Panc1 (cell line): Measurements from ENCODE around the gene ZNF680. TPM values are rescaled to one million over a fixed set of nuclear protein-coding genes. Genes with fewer than 3 reads are reported as not detected.

ENCODE experiments used
- ATAC-seq: fragments of 200-7000 bp; cut with Tn5 transposase; 2 replicates; pipeline ENCODE4 v1.9.1; 2020; ENCODE audit warnings: mild to moderate bottlenecking, moderate library complexity
- BruUV-seq: library from RNA; stranded (reverse); fragments of 400-500 nt; replicated peaks from 2 replicates; lab custom pipeline; 2021; lab: Mats Ljungman, UMichigan
- CTCF ChIA-PET: fragments of 300-600 bp; sonication (Branson Sonifier 250); formaldehyde crosslinking; loops from one replicate; lab custom pipeline; 2022; ENCODE audit warnings: antibody characterized with exemption; lab: Charles Lee
- POLR2A ChIA-PET: fragments of 300-600 bp; sonication (Branson Sonifier 250); formaldehyde crosslinking; loops from one replicate; lab custom pipeline; 2022; ENCODE audit warnings: antibody characterized with exemption; lab: Charles Lee
- DNase-seq: peaks from one replicate; pipeline ENCODE4 v3.0.0-alpha.2; 2010; ENCODE audit warnings: low read depth, low spot score
- H3K27ac ChIP-seq: 2 replicates; pipeline ENCODE4 v1.5.1; 2011; ENCODE audit warnings: mild to moderate bottlenecking, low read length, inconsistent platforms
- H3K27me3 ChIP-seq: fragments of 200-500 bp; sonication (Bioruptor generic); 2 replicates; pipeline ENCODE4 v1.6.0; 2014; ENCODE audit warnings: low read length, inconsistent platforms; ENCODE audit not compliant: control insufficient read depth, insufficient read depth
- H3K36me3 ChIP-seq: fragments of 200-500 bp; sonication (Bioruptor generic); 2 replicates; pipeline ENCODE4 v1.5.1; 2014; ENCODE audit warnings: inconsistent platforms, mild to moderate bottlenecking, low read length, moderate library complexity; ENCODE audit not compliant: control insufficient read depth, insufficient read depth
- H3K4me1 ChIP-seq: 2 replicates; pipeline ENCODE4 v1.5.1; 2011; ENCODE audit warnings: inconsistent platforms, mild to moderate bottlenecking, low read length, moderate library complexity; ENCODE audit not compliant: control insufficient read depth, insufficient read depth
- H3K4me3 ChIP-seq, 2 experiments: 2 replicates each; pipeline ENCODE4 v1.5.1; 2011 to 2012; ENCODE audit warnings: low read depth in 2 of 2, low read length in 2 of 2, mild to moderate bottlenecking in 2 of 2, inconsistent platforms in 1 of 2, moderate library complexity in 1 of 2
- H3K9me3 ChIP-seq: fragments of 200-500 bp; sonication (Bioruptor generic); 2 replicates; pipeline ENCODE4 v1.5.1; 2014; ENCODE audit warnings: low read depth, mild to moderate bottlenecking, inconsistent platforms, low read length, moderate library complexity; ENCODE audit not compliant: control insufficient read depth, insufficient read depth
- CTCF ChIP-seq: fragments of 450-650 bp; IDR thresholded peaks from 2 replicates; pipeline ENCODE4 v1.5.1; 2017; ENCODE audit warnings: mild to moderate bottlenecking
- POLR2AphosphoS5 ChIP-seq: IDR thresholded peaks from 2 replicates; pipeline ENCODE4 v1.6.1; 2012; ENCODE audit warnings: mild to moderate bottlenecking, low read depth, low read length, moderate library complexity
- REST ChIP-seq, 2 experiments: IDR thresholded peaks; 2 replicates each; pipeline ENCODE4 v1.6.1; 2011 to 2012; ENCODE audit warnings: low read depth in 2 of 2, control low read depth in 1 of 2, low read length in 1 of 2, mild to moderate bottlenecking in 1 of 2, moderate library complexity in 1 of 2; ENCODE audit not compliant: insufficient read depth in 1 of 2
- SIN3A ChIP-seq: IDR thresholded peaks from 2 replicates; pipeline ENCODE4 v1.6.1; 2012; ENCODE audit warnings: low read depth, mild to moderate bottlenecking, low read length, moderate library complexity, borderline replicate concordance; ENCODE audit not compliant: insufficient read depth
- TCF7L2 ChIP-seq: IDR thresholded peaks from 2 replicates; pipeline ENCODE4 v1.6.1; 2011; ENCODE audit warnings: mild to moderate bottlenecking, low read depth, low read length, inconsistent platforms
- in situ Hi-C: cut with HindIII; loops from 2 replicates; pipeline ENCODE4 v1.10.0; 2016; ENCODE audit warnings: low sequenced_read_pairs, low pct_unique_long_range_greater_than_20kb
- intact Hi-C: fragments of 100-400 bp; cut with micrococcal nuclease; formaldehyde crosslinking; loops from one replicate; pipeline ENCODE4 v1.10.0; 2022; ENCODE audit not compliant: unreplicated experiment
- total RNA-seq: library from RNA; stranded (reverse); gene quantifications from one replicate; pipeline ENCODE4 v1.2.1, GENCODE V29; 2021; ENCODE audit not compliant: unreplicated experiment

Gene ZNF680
- total RNA-seq, 1 experiment from 2014 or later, result 21.3 TPM

DNA sequence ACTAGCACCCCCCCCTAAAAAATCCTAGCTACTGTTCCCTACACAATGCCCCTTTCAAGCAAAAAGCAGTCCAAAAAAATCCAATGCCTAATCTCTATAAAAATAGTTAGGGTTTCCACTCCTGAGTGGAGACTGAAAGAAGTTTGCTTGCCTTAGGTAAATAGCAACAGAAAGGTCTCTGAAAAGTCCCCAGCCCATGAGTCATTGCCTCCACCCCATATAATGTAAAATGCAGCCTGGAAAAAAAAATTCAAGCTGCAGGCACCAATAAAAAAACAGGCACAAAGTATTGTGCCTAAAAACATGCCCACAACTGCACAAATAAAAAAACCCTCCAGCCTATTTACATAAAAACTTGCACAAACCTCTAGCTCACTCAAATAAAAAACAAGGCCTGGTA is 47.5 kb downstream of the ZNF680 start:
- no peak overlapping the region for H3K27ac ChIP-seq
- ChIA-PET CTCF (no interaction called here), POLR2A (no interaction called here)
- TF ChIP-seq SIN3A (no peak), CTCF (no peak), POLR2AphosphoS5 (no peak), TCF7L2 (no peak), REST (IDR thresholded peaks at IDR 0.05; ENCODE audit: insufficient read depth in 1 of 2, low read depth in 2 of 2, low read length in 1 of 2) (no peak)
- no TSS peak for BruUV-seq
- H3K27me3 ChIP-seq, result no peaks in the 10 kb centered on the region
- H3K4me1 ChIP-seq, result no peaks in the 10 kb centered on the region
- no peak overlapping the region for H3K4me3 ChIP-seq
- intact Hi-C loops (no loop called here), in situ Hi-C loops (no loop called here)
- ATAC-seq (no peak; the same call in 1 of the 2 replicates), DNase-seq (no peak)
- H3K9me3 ChIP-seq, result peaks cover 77% of the 10 kb centered on the region
- H3K36me3 ChIP-seq, result 0 out of 2 replicates have a peak, but pooled peaks cover 2% of the 10 kb centered on the region

DNA sequence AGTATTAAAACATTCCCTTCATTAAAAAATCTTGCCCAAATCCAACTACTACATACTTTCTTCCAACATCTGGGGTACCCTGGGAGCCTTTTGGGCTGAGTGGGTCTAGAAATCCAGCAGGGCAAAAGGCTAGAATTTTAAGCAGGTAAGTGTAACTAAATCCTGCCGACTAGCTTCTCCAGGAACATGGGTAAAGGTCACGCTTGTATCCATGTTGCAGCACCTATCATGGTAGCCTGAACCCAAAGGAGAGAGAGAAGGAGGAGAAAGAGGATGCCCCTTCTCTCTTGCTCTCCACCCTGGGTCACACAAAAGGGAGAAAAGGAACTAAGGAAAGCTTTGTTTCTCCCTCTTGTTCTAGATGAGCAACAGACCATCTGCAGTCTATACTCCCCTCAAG is 53.3 kb downstream of the ZNF680 start:
- H3K4me1 ChIP-seq, result no peaks in the 10 kb centered on the region
- H3K27ac ChIP-seq, result no peak overlapping the region
- in situ Hi-C loops (no loop called here), intact Hi-C loops (no loop called here)
- no peaks in the 10 kb centered on the region for H3K27me3 ChIP-seq
- CTCF ChIA-PET, result no interaction called here
- H3K4me3 ChIP-seq, result no peak overlapping the region
- DNase-seq (no peak), ATAC-seq (no peak)
- H3K36me3 ChIP-seq, result no peaks in the 10 kb centered on the region
- TSS peak; percentile 38 for BruUV-seq
- peaks cover 42% of the 10 kb centered on the region for H3K9me3 ChIP-seq
- no peak for TF ChIP-seq POLR2AphosphoS5
- TF ChIP-seq CTCF, result no peak
- TF ChIP-seq SIN3A, result no peak
- TF ChIP-seq REST (IDR thresholded peaks at IDR 0.05; ENCODE audit: insufficient read depth in 1 of 2, low read depth in 2 of 2, low read length in 1 of 2), result no peak
- no peak for TF ChIP-seq TCF7L2
- POLR2A ChIA-PET, result no interaction called here
